ENCODE results near the gene WIPI1. TPM values are rescaled to one million over a fixed set of nuclear protein-coding genes. Genes with fewer than 3 reads are reported as not detected.

WIPI1 gene
- total RNA-seq, 1 experiment from 2014 or later, result 21.8 TPM

GRCh38 chr17:68382582-68383085 lies 74.7 kb downstream of the WIPI1 start:
- DNase-seq, result no peak
- POLR2A ChIA-PET, result no interaction called here
- no peak for TF ChIP-seq CTCF (IDR thresholded peaks at IDR 0.05; ENCODE audit: insufficient read depth in 1 of 2, low read depth in 1 of 2, low read length in 1 of 2, severe bottlenecking in 1 of 2, unreplicated experiment in 1 of 2)
- H3K27me3 Mint-ChIP-seq (ENCODE audit: insufficient read depth, unreplicated experiment), result no peaks in the 10 kb centered on the region
- no peak overlapping the region for H3K27ac Mint-ChIP-seq (ENCODE audit: unreplicated experiment)
- H3K4me3 Mint-ChIP-seq (ENCODE audit: unreplicated experiment), result no peak overlapping the region
- H3K36me3 Mint-ChIP-seq (ENCODE audit: insufficient read depth, unreplicated experiment), result no peaks in the 10 kb centered on the region
- H3K9me3 Mint-ChIP-seq (ENCODE audit: unreplicated experiment), result no peaks in the 10 kb centered on the region
- Histone ChIP-seq H3K4me3 (ENCODE audit: low read depth, low read length) (no peak overlapping the region), H3K9me3 (no peaks in the 10 kb centered on the region), H3K36me3 (ENCODE audit: control insufficient read depth, insufficient read depth, low read length) (no peaks in the 10 kb centered on the region), H3K27me3 (replicated peaks; ENCODE audit: control insufficient read depth, insufficient read depth, low read length) (no peaks in the 10 kb centered on the region), H3K4me1 (peaks cover 34% of the 10 kb centered on the region)
- no TSS peak for BruUV-seq (replicated peaks)
- CTCF ChIA-PET, result no interaction called here
- peaks cover 29% of the 10 kb centered on the region for H3K4me1 Mint-ChIP-seq (ENCODE audit: low read depth, unreplicated experiment)
- intact Hi-C loops (cut with micrococcal nuclease; ENCODE audit: unreplicated experiment), result loop anchor here (5.0 kb wide), 1 partner anchor 55 kb away; no protein-coding TSS in a partner anchor

GRCh38 chr17:68381076-68381900 lies 76.0 kb downstream of the WIPI1 start:
- Histone ChIP-seq H3K4me3 (ENCODE audit: low read depth, low read length) (no peak overlapping the region), H3K9me3 (no peaks in the 10 kb centered on the region), H3K36me3 (ENCODE audit: control insufficient read depth, insufficient read depth, low read length) (no peaks in the 10 kb centered on the region), H3K27me3 (replicated peaks; ENCODE audit: control insufficient read depth, insufficient read depth, low read length) (no peaks in the 10 kb centered on the region), H3K4me1 (peaks cover 41% of the 10 kb centered on the region)
- DNase-seq, result no peak
- Mint-ChIP-seq H3K4me3 (ENCODE audit: unreplicated experiment) (no peak overlapping the region), H3K27ac (ENCODE audit: unreplicated experiment) (no peak overlapping the region), H3K9me3 (ENCODE audit: unreplicated experiment) (no peaks in the 10 kb centered on the region), H3K4me1 (ENCODE audit: low read depth, unreplicated experiment) (peaks cover 27% of the 10 kb centered on the region), H3K36me3 (ENCODE audit: insufficient read depth, unreplicated experiment) (no peaks in the 10 kb centered on the region), H3K27me3 (ENCODE audit: insufficient read depth, unreplicated experiment) (no peaks in the 10 kb centered on the region)
- no TSS peak for BruUV-seq (replicated peaks)
- ChIA-PET CTCF (no interaction called here), POLR2A (no interaction called here)
- no peak for TF ChIP-seq CTCF (IDR thresholded peaks at IDR 0.05; ENCODE audit: insufficient read depth in 1 of 2, low read depth in 1 of 2, low read length in 1 of 2, severe bottlenecking in 1 of 2, unreplicated experiment in 1 of 2)
- intact Hi-C loops (cut with micrococcal nuclease; ENCODE audit: unreplicated experiment), result loop anchor here (5.0 kb wide), 1 partner anchor 54 kb away; no protein-coding TSS in a partner anchor

- TF ChIP-seq CTCF (IDR thresholded peaks at IDR 0.05; ENCODE audit: insufficient read depth in 1 of 2, low read depth in 1 of 2, low read length in 1 of 2, severe bottlenecking in 1 of 2, unreplicated experiment in 1 of 2), result no peak
- intact Hi-C loops (cut with micrococcal nuclease; ENCODE audit: unreplicated experiment), result loop anchor here (5.0 kb wide), 1 partner anchor 53 kb away; no protein-coding TSS in a partner anchor
- H3K36me3 Mint-ChIP-seq (ENCODE audit: insufficient read depth, unreplicated experiment), result no peaks in the 10 kb centered on the region
- ChIA-PET POLR2A (no interaction called here), CTCF (no interaction called here)
- H3K9me3 Mint-ChIP-seq (ENCODE audit: unreplicated experiment), result no peaks in the 10 kb centered on the region
- H3K9me3 ChIP-seq, result no peaks in the 10 kb centered on the region
- no peaks in the 10 kb centered on the region for H3K36me3 ChIP-seq (ENCODE audit: control insufficient read depth, insufficient read depth, low read length)
- H3K4me3 Mint-ChIP-seq (ENCODE audit: unreplicated experiment), result no peak overlapping the region
- H3K4me1 ChIP-seq, result peaks cover 41% of the 10 kb centered on the region
- BruUV-seq (replicated peaks), result no TSS peak
- H3K27me3 Mint-ChIP-seq (ENCODE audit: insufficient read depth, unreplicated experiment), result no peaks in the 10 kb centered on the region
- no peak overlapping the region for H3K4me3 ChIP-seq (ENCODE audit: low read depth, low read length)
- DNase-seq, result no peak
- H3K4me1 Mint-ChIP-seq (ENCODE audit: low read depth, unreplicated experiment), result peaks cover 27% of the 10 kb centered on the region
- H3K27ac Mint-ChIP-seq (ENCODE audit: unreplicated experiment), result no peak overlapping the region
- H3K27me3 ChIP-seq (replicated peaks; ENCODE audit: control insufficient read depth, insufficient read depth, low read length), result no peaks in the 10 kb centered on the region
These were observed 77.3 kb downstream of the WIPI1 start for GRCh38 chr17:68379692-68380677.
